ENCODE measurements around the gene ATP8B3.

ATP8B3 gene

DNA sequence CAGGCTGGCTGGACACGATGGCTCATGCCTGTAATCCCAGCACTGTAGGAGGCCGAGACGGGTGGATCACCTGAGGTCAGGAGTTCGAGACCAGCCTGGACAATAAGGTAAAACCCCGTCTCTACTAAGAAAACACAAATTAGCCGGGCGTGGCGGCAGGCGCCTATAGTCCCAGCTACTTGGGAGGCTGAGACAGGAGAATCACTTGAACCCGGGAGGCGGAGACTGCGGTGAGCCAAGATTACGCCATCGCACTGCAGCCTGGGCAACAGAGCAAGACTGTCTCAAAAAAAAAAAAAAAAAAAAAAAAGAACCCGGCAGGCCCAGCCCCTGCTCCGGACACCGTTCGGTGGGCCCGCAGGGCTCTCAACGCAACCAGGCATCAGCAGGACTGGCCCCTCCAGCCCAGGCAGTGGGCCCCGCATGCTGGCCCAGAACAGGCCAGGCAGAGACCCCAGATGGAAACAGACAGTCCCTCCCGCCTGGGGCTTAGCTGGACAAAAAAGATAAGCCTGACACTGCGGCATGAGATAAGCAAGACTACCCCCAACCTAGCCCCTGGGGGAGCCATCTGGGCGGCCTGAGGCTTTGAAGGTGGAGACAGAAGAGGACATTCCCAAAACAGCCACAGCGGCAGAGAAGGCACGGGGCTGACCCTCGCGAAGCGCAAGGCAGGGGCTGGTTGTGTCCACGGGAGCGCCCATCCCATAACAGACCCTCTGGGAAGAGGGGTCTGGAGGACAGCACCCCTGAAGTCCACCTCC, 24.6 kb upstream of the ATP8B3 start:
- DNase-seq = no peak

DNA sequence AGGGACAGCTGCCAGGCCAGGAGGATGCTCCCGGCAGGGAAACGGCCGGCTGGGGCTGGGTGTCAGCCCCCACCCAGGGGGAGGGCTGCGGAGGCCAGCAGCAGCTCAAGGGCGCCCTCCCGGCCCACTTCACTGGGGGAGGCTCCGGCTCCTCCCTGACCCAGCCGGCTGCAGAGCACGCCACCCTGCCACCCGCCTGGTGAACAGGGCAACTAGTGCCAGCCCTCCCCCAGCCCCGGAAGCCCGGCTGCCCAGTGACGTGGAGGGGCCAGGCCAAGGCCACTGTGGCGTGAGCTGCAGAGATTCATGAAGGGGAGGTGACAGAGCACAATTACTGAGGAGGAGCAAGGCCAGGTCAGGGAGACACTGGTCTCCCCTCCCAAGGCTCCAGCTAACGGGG, 21.5 kb upstream of the ATP8B3 start:
- DNase-seq = no peak

DNA sequence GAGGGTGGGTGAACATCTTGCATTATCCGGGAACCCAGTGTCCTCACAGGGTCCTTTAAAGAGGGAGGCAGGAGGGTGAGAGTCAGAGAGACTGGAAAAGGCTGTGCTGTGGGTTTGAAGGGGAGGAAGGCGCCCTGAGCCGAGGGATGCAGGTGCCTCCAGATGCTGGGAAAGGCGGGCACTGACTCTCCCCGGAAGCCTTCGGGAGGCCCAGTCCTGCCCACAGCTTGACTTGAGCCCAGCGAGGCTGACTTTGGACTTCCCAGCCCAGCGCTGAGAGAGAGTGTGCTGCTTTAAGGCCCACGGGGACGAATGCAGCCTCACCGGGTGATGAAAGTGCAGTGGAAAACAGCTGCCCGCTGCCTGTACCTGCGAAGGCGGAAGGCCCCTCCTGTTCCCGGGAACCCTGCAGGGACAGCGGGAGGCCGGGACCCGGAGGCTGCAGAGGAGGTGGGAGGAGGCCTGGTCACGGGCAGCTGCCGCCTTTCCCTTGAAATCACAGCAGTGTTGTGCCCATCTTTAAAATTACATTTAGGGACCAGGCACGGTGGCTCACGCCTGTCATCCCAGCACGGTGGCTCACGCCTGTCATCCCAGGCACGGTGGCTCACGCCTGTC, 20.1 kb upstream of the ATP8B3 start:
- DNase-seq = no peak

DNA sequence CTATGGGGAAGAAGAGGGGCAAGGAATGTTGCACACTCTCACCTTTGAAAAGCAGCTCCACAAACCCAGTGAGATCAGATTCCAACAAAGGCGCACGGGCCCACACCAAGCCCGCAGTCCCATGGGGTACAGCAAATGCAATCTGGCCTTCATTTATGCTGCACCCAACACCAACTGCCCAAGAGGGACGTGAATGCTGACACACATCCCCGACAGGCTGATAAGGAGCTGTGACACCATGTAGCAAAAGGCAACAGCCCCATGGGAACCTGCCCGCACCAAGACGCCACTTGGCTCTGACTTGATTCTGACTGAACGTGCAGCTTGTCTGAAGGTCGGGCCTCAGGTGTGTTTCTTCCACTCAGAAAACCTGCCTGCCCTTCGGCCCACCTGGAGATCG, 18.9 kb upstream of the ATP8B3 start:
- no peak for DNase-seq

DNA sequence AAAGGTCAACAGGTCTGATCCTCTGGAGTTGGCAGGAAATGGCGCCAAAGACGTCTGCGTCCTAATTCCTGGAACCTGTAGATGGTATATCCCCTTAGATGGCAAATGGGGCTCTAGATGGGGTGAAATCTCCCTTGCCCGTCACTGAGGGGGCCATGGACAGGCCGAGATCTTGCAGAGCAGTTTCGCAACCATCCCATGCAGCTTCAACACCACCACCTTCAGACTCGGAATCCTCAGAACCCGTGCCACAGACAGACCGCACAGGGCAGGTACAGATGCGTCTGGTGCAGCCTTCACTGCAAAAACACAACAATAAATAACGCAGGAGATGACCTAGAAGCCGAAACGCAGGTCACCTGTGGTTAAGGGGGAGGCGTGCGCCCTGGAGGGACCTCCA, 18.5 kb upstream of the ATP8B3 start:
- DNase-seq = no peak

DNA sequence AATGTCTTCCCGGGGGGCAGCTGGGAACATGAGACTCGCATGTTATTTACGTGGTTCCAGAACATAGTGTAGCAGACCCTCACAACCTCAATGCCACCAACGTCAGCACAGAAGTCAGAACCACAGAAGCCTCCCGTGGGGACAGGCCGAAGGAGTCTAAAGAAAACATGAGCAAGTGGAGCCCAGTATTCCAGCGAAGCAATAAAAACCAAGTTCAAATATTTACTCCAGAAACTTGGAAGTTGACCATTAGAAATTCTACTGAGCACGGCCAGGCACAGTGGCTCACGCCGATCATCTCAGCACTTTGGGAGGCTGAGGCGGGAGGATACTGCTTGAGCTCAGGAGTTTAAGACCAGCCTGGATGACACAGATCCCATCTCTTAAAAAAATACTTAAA, 17.9 kb upstream of the ATP8B3 start:
- DNase-seq = no peak

DNA sequence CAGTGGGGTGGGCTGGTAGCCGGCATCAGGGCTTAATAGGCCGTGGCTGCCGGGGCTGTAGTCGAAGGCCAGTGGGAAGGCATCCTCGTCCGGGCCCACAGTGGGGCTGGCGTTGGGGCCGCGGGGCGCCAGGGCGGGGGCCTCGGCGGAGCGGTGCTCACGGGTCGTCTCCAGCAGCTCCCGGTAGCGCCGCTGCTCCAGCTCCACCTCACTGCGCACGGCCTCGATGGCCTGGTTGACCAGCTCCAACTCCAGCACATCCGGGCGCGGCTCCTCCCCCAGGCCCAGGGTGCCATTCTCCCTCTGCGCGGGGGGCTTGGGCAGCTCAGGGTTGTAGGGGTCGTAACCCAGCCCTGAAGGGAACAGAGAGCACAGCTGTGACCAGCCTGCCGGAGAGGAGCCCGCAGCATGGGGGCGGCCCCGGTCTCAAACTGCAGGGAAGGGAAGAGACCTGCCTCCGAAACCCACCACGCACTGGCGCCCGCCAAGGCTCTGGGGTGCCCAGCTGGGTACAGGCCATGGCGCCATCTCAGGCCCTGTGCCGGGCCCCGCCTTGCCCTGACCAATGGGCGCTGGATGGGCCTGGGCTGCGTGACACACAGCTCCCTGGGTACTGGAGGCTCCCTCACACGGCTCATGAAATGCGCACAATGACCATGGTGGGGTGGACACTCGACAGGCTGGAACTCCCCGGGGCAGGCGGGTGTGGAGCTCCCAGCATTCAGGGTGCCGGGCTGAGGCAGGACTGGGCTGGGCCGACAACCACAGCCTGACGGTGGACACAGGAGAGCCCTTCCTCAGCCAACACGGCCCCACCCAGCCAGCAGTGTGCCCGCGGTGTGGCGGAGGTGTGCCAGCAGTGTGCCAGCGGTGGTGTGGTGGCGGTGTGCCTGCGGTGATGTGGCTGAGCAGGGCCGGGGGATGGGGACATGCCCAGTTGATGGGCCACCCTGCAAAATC, 16.5 kb upstream of the ATP8B3 start:
- no peak for DNase-seq

DNA sequence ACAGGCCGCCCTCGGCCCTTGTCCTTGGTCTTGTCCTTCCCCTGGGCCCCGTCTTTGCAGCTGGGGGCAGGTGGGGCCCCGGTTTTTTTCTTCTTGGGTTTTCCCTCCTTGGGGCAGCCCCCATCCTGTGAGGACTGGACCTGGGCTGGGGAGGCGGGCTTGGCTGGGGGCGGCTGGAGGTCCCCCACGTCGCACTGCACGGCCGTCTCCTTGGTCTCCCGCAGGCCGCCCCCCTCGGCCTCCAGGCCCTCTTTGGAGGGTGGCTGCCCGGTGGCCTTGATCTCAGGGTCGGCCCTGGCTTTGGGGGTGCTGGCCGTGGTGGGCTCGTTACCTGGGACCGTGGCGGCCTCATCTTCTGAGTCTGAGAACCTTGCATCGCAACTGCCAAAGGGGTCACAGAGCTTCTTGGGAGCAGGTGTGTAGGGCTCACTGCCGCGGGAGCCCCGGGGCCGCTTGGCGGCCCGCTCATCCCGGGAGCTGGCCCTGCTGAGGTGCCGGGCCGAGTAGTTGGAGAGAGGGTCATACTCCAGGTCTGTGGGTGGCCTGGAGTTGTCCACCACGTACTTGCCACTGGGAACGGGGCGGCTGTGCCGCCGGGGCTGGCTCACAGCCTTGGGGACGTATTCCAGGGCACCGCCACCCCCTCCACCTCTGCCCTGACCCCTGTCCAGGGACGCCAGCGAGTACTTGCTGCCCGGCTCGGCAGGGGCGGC, 15.6 kb upstream of the ATP8B3 start:
- no peak for DNase-seq

DNA sequence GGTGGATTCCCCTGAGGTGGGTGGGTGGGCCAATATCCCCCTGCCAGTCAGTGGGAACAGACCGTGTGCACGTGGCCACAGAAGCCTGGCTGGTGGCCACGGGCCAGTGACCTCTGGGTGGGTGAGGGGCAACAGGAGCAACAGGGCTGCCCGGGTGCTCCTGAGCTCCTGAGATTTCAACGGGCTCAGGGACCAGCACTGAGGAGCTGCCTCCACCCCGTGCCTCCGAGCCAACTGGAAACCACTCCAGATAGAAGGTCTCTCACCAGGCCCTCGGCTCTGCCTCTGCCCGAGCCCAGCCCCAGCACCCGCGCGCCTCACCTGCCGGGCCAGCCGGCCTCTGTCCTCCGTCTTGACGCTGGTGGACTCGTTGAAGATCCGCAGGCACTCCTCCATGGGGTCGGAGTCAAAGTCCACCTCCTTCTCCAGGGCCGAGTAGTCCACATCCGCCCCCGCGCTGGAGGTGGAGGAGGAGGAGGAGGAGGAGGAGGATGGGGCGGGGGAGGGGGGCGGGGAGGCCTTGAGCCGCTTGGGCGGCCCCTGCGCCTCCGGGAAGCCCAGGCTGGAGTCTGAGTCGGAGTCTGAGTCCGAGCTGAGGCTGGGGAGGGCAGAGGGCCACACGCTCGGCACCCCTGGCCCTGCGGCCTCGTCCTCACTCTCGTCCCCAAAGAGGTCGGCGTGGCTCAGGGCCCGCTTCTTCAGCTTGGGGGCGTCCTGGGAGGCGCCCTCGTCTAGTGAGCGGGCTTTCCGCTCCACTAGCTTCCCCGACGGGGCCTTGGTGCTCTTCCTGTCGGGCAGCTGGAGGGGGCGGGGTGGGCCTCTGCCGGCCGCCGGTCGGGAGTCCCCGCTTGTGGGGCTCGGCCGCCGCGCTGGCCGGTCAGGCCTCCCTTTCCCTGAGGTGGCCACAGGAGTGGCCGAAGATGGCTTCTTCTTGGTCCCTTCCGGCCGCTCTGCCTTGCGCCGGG, 14.8 kb upstream of the ATP8B3 start:
- DNase-seq = no peak

DNA sequence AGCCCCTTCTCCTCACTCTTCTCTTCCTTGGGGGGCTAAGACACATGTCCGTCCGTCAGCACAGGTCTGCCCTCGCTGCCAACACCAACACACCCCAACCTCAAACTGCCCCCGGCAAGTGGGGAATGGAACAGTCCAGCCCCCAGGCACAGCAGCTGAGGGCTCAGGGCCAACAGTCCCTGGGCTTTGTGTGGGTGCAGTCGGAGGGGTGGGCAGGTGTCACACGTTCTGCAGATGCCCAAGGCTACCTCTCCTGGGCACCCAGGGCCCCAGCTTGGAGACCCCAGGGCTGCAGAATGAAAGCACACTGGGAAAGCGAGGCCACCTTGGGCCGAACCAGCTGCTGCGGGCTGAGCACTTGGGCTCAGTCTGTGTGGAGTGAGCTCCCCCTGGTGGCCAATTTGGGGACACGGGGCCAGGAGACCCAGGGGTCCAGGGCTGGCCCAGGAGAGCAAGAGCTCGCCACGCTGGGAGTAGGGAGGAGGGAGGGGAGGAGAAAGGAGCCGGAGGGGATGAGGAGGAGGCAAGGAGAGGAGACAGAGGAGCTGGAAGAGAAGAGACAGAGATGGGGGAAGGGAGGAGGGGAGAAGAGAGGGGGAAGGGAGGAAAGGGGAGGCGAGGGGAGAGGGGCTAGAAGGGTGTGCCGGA, 14.0 kb upstream of the ATP8B3 start:
- DNase-seq = peak; percentile 66

DNA sequence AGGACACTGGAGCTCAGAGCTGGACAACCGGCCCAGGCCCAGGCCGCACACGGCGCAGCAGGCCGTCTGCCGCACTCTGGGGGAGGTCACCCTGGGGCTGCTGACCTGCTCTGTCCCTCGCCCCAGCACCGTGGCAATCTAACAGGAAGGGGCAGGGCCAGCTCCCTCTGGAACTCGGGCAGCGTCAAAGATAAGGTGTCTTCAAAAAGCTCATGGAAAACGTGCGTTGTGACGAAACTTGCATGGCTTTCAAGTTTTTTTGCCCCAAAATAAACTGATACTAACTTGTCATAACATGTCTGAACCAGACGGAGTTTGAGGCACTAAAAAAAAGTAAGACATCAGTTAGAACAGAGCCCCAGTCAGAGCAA, 12.2 kb upstream of the ATP8B3 start:
- no peak for DNase-seq

DNA sequence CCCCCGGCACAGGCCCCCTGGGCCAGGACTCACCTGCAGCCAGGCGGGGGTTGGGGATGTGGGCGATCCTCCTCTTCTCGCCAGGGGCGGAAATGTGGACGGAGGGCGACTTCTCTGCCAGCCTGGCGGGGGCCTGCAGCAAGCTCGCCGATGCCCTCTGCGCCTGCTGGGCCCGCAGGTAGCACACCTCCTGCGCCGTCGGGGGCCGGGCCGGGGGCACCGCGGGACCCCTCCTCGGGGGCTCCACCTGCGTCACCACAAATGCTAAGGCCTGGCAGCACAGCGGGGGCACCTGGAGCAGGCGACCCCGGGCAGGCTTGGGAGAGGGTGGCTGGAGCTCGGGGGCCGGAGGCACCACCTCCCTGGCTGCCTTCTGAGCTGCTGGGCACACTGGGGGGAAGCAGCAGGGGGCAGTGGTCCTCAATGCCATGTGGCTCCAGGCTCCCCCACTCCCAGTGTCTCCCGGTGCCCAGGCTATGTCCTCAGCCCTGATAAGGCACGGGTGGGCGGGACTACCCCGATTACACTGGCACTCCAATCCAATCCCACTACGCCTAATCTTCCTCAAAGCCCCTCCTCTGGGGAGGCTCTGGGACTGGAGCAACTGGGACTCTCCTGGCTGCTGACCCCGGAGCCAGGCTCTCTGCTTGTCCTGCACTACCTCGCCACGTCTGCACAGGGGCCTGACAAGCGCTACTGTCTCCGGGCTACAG, 11.6 kb upstream of the ATP8B3 start:
- no peak for DNase-seq

DNA sequence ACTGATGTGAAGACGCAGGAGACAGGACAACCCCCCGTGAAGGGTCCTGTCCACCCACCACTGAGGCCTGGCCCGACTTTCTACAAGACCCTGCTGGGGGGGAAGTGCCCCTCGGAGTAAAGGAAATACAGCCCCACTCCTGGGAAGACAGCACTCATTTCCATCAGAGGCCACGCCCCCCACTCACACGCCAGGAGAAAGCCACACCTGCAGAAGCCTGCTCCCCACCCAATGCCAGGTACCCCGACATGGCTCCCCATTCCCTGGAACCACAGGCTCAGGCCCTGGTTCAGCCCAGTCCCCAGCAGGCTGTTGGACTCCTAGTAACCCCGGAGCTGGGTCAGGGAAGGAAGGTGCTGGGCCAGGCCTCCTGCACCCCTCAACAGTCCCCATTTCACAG, 10.9 kb upstream of the ATP8B3 start:
- DNase-seq = no peak

DNA sequence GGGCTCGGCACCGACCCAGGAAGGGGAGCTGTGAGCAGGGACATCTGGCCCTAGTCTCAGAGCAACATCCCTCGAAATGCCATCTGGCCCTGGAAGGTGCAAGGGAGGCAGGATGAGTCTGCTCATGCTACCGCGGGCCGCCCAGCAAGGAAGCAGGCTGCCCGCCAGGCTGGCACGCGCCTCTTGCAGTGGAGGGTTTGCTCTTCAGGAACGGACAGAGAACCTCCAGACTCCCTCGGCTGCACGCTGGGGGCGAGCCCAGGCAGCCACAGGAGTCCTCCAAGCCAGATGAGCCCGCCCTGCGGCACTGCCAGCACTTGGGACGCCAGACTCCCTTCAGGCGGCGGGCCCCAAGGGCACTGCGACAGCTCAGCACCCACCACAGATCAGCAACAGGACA, 10.1 kb upstream of the ATP8B3 start:
- DNase-seq = no peak

DNA sequence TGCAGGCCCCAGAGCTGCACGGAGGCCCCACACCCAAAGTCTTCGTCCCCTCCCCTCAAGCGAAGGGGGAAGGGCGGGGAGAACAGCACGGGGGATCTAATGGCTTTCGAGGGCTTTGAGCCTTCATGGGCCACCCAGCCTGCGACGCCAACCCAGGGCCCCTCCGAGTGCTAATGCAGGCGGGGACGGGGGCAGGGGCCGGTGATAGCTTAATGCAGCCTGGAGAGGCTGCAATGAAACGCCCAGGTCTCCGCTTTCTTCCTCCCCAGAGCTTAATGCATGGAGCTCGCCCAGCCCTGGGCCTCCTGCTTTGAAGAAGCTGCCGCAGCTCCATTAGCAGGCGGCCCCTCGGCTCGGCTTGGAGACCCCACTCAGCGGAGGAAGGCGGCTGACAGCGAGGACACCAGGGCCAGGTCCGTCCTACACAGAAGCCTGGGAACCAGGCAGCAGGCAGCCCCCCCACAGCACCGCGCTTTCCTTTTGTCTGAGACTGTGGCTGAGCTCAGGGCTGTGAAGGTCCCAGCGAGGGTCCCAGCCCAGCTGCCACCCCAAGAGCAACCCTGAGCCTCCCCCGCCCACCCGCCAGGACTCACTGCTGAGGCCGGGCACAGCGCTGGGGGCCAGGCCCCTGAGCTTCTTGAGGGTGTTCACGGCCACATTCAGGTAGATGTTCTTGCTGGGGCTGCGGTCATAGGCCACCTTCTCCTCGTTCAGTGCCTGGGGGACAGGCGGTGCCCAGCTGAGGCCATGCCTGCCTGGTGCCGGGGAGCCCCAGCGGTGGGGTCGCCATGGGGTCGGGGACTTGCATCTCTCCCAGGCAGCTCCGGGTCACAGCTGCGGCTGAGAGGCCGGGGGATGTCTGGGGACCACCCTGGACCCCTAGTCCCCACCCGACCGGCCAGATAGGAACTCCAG, 7.5 kb upstream of the ATP8B3 start:
- DNase-seq = no peak

DNA sequence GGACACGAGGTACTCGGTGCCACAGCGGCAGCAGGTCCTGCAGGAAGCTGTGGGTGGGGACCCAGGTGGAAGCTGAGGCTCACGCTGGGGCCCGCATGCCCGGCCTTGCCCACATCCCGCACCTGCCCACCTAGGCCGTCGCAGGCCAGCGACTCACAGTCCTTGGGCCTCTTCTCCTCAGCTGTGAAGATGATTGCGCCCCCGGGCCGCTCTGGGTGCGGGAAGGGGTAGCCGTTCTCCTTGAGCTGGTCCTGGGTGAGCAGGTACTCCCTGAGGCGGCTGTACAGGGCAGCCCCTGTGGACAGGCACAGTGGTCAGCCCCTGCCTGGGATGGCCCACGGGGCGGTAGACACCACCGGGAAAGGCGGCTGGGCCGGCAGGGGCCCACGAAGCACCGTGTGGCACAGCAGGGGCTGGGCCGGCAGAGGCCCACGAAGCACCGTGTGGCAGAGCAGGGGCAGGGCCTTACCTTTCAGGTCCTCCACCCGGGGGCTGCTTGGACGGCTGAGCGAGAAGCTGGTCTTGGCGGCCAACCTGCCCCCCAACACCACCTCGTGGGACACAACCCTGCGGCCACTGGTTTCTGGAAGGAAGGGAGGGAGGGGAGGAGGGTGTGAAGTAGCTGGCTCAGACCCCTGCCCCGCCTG, 6.6 kb upstream of the ATP8B3 start:
- no peak for DNase-seq

DNA sequence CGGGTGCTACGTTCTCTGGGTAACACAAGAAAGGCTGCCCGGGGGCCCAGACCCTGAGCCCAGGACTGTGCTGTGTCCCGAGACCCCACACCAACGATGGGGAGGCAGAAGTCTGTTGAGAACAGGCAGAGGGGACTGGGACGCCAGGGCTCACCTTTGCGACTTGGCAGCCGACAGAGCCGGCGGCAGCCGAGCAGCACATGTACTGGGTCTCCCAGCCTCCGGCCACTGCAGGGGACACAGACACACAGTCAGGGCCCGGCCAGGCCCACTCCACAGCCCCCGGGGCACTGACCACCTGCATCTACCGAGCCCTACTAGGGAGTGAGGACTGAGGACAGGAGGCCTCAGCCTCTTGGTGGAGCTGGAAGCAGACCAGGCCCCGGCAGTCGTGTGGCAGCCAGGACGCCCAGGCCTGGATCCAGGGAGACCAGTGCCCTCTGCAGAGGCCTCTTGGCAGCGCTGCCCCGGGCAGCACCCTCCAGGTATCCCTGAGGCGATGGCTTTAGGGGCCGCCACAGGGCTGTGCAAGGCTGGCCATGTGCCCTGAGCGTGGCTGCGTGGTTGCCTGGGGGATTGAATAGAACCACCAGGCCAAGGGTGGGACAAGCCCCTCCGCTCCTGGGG, 5.6 kb upstream of the ATP8B3 start:
- DNase-seq = no peak

DNA sequence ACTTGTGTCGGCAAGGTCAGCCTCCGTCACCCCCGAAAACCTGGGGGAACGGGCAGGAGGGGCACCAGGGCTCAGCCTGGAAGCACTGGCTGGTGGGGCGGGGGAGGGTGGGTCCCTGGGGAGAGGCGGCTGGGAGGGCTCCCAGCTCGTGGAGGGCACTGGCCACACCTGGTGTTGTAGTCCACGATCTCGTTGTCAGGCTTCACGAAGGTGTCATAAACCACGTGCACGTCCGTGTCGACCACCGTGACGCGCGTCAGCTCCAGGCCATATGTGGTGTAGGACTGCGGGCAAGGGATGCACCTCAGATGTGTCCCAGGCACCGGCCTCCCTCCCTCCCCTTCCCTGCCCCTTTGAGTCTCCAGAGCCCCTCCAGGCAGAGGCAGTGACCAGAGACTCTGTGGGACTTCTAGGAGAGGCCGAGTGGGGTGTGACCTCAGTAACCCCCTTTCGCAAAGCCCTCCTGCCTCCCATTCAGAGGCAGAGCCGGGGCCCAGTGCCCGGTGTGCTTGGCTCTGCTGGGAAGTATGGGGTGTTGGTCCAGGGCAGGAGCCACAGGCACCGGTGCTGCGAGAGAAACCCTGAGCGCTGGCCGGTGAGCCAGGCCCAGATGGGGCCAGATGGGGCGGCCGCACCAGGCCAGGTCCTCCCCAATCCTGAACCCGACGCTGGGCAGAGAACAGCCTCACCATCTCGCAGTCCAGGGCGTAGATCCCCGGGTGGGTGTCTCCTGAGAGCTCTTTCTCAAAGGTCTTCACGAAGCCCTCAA, 4.6 kb upstream of the ATP8B3 start:
- DNase-seq = no peak

Data from stimulated activated naive CD4-positive, alpha-beta T cell treated with Interleukin-2 at 50 U/mL for 16 hours (primary cell).